SU-DHL-6 (cell line): Measurements from ENCODE around the gene AP1S3.

Experiments used
- H2AFZ ChIP-seq: fragments of 200-600 bp; sonication (generic); 2 replicates; pipeline ENCODE4 v1.6.1; 2014; ENCODE audit warnings: low read depth, mild to moderate bottlenecking, moderate library complexity, mixed read lengths, antibody characterized with exemption, low read length; ENCODE audit not compliant: severe bottlenecking
- H3F3A ChIP-seq: fragments of 200-600 bp; shearing (Covaris generic); 2 replicates; pipeline ENCODE4 v1.6.0; 2016; ENCODE audit warnings: antibody characterized with exemption, mild to moderate bottlenecking; ENCODE audit not compliant: insufficient read depth
- H3K27ac ChIP-seq: fragments of 200-600 bp; sonication (generic); 2 replicates; pipeline ENCODE4 v1.5.1; 2016; ENCODE audit warnings: low read depth, mild to moderate bottlenecking, low read length, moderate library complexity, mixed read lengths
- H3K27me3 ChIP-seq: fragments of 200-600 bp; sonication (generic), shearing (Covaris generic); 2 replicates; pipeline ENCODE4 v1.6.0; 2014; ENCODE audit warnings: mild to moderate bottlenecking, low read length
- H3K36me3 ChIP-seq: fragments of 200-600 bp; sonication (generic); 2 replicates; pipeline ENCODE4 v1.6.1; 2014; ENCODE audit warnings: mild to moderate bottlenecking, low read length, mixed read lengths
- H3K4me2 ChIP-seq: fragments of 300-600, 200-600 bp; shearing (Covaris generic), sonication (generic); 2 replicates; pipeline ENCODE4 v1.6.0; 2014; ENCODE audit warnings: low read length, low read depth, mild to moderate bottlenecking; ENCODE audit not compliant: poor library complexity, severe bottlenecking
- H3K4me3 ChIP-seq: fragments of 200-600 bp; sonication (generic); 2 replicates; pipeline ENCODE4 v1.5.1; 2014; ENCODE audit warnings: antibody characterized with exemption, low read length, mild to moderate bottlenecking, mixed read lengths; ENCODE audit not compliant: insufficient read depth, poor library complexity, severe bottlenecking
- H3K79me2 ChIP-seq: fragments of 200-600 bp; sonication (generic); 2 replicates; pipeline ENCODE4 v1.6.1; 2014; ENCODE audit warnings: mild to moderate bottlenecking, low read length, moderate library complexity; ENCODE audit not compliant: insufficient read depth
- H3K9ac ChIP-seq: fragments of 200-600 bp; sonication (generic); 2 replicates; pipeline ENCODE4 v1.7.0; 2014; ENCODE audit warnings: mild to moderate bottlenecking, low read length
- H3K9me2 ChIP-seq: fragments of 200-600 bp; sonication (generic); replicated peaks from 2 replicates; pipeline ENCODE4 v1.6.1; 2014; ENCODE audit warnings: low read length; ENCODE audit not compliant: insufficient read depth
- H3K9me3 ChIP-seq: fragments of 200-600 bp; sonication (generic); 2 replicates; pipeline ENCODE4 v1.6.1; 2014; ENCODE audit warnings: low read length, mixed read lengths; ENCODE audit not compliant: insufficient read depth
- H4K20me1 ChIP-seq: fragments of 200-600 bp; sonication (generic); 2 replicates; pipeline ENCODE4 v1.6.1; 2014; ENCODE audit warnings: low read depth, mild to moderate bottlenecking, antibody characterized with exemption, low read length, moderate library complexity, mixed read lengths
- CTCF ChIP-seq: fragments of 200-600 bp; sonication (generic); IDR thresholded peaks from one replicate; pipeline ENCODE4 v1.5.1; 2017; ENCODE audit warnings: antibody characterized with exemption, mild to moderate bottlenecking, low read length, moderate library complexity; ENCODE audit not compliant: insufficient read depth, poor library complexity, severe bottlenecking
- EZH2phosphoT487 ChIP-seq: fragments of 200-600 bp; sonication (generic), shearing (Covaris generic); conservative IDR thresholded peaks from 2 replicates; pipeline ENCODE4 v1.6.1; 2018; ENCODE audit warnings: mild to moderate bottlenecking, antibody characterized with exemption, low read length, moderate library complexity, mixed read lengths

The AP1S3 gene

GRCh38 chr2:223846515-223846914 is 9.1 kb upstream of the AP1S3 start:
- TF ChIP-seq CTCF (no peak), EZH2phosphoT487 (no peak)

GRCh38 chr2:223841436-223842190 is 4.2 kb upstream of the AP1S3 start:
- Histone ChIP-seq H4K20me1 (no peaks in the 10 kb centered on the region), H3K4me2 (no peak overlapping the region), H2AFZ (no peak overlapping the region), H3K27ac (no peak overlapping the region), H3K9ac (no peak overlapping the region), H3K9me2 (no peaks in the 10 kb centered on the region), H3F3A (peaks cover 8% of the 10 kb centered on the region; the same call in 1 of the 2 replicates), H3K36me3 (no peaks in the 10 kb centered on the region), H3K9me3 (no peaks in the 10 kb centered on the region), H3K4me3 (no peak overlapping the region), H3K79me2 (no peaks in the 10 kb centered on the region), H3K27me3 (no peaks in the 10 kb centered on the region)
- no peak for TF ChIP-seq EZH2phosphoT487
- no peak for TF ChIP-seq CTCF

More at GRCh38 chr2:223846515-223846914, 9.1 kb upstream of the AP1S3 start:
- H3K9ac ChIP-seq, result no peak overlapping the region
- H3K4me3 ChIP-seq, result no peak overlapping the region
- H4K20me1 ChIP-seq, result no peaks in the 10 kb centered on the region
- no peaks in the 10 kb centered on the region for H3K79me2 ChIP-seq
- H3K9me2 ChIP-seq, result no peaks in the 10 kb centered on the region
- no peak overlapping the region for H3K27ac ChIP-seq
- H3K27me3 ChIP-seq, result no peaks in the 10 kb centered on the region
- H3F3A ChIP-seq, result no peaks in the 10 kb centered on the region
- H3K36me3 ChIP-seq, result no peaks in the 10 kb centered on the region
- no peak overlapping the region for H2AFZ ChIP-seq
- no peaks in the 10 kb centered on the region; the same call in 1 of the 2 replicates for H3K9me3 ChIP-seq
- H3K4me2 ChIP-seq, result no peak overlapping the region

GRCh38 chr2:223835701-223836532 is 1.5 kb downstream of the AP1S3 start:
- no peaks in the 10 kb centered on the region for H3K9me2 ChIP-seq
- peak overlapping the region; percentile 78 for H3K4me3 ChIP-seq
- H3K36me3 ChIP-seq, result no peaks in the 10 kb centered on the region
- H3K79me2 ChIP-seq, result no peaks in the 10 kb centered on the region
- H3K4me2 ChIP-seq, result peak overlapping the region; percentile 77
- TF ChIP-seq CTCF (no peak), EZH2phosphoT487 (no peak)
- H3K9me3 ChIP-seq, result no peaks in the 10 kb centered on the region
- H3K27me3 ChIP-seq, result no peaks in the 10 kb centered on the region
- no peak overlapping the region for H2AFZ ChIP-seq
- H3K9ac ChIP-seq, result peak overlapping the region; percentile 65; the same call in 1 of the 2 replicates
- H3K27ac ChIP-seq, result no peak overlapping the region
- H3F3A ChIP-seq, result peaks cover 8% of the 10 kb centered on the region; the same call in 1 of the 2 replicates
- no peaks in the 10 kb centered on the region for H4K20me1 ChIP-seq
